Measurements from ENCODE around the gene LINGO3. TPM values are rescaled to one million over a fixed set of nuclear protein-coding genes. Genes with fewer than 3 reads are reported as not detected.

LINGO3 gene
- total RNA-seq, 4 donors from 2014 or later = 0.39 TPM; not detected in 3

DNA sequence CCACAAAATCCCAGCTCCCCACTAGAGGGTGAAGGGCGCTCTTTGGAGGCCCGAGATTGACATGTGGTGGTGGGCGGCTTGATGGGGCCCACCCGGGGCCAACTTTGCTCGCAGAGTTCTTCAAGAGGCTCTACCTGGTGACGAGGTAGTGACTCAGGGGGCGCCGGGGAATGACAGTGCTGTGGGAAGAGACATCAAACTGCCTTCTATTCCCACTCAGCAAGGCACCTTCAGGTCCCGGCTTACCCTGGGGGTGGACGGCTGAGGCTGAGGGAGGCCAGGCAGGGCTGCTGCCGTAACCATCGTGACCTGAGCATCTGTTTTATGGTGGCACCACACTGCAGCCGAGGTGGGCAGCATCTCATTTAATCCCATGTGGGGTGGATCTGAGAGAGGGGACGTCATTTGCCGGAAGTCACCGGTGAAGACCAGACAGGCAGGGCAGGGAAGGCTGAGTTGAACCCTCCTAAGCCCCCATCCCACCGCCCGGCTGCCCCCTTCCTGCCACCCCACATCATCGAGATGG, 1.6 kb downstream of the LINGO3 start:
- Histone ChIP-seq H3K27ac (no peak overlapping the region), H3K27me3 (peaks cover 0 to 88% of the 10 kb centered on the region in 2 donors), H3K4me1 (peaks cover 0 to 20% (median 7%) of the 10 kb centered on the region in 4 donors), H3K9me3 (no peaks in the 10 kb centered on the region), H3K4me3 (no peak overlapping the region), H3K36me3 (no peaks in the 10 kb centered on the region)
- no peak for DNase-seq (ENCODE audit: low spot score in 2 of 2)
- WGBS, 2 donors = 64 to 66% methylated on average over 19 of the region's 19 CpGs
- TF ChIP-seq POLR2A (IDR thresholded peaks at IDR 0.05) = no peak
- TF ChIP-seq EP300 (IDR thresholded peaks at IDR 0.05) = no peak
- TF ChIP-seq, protein P1, sequence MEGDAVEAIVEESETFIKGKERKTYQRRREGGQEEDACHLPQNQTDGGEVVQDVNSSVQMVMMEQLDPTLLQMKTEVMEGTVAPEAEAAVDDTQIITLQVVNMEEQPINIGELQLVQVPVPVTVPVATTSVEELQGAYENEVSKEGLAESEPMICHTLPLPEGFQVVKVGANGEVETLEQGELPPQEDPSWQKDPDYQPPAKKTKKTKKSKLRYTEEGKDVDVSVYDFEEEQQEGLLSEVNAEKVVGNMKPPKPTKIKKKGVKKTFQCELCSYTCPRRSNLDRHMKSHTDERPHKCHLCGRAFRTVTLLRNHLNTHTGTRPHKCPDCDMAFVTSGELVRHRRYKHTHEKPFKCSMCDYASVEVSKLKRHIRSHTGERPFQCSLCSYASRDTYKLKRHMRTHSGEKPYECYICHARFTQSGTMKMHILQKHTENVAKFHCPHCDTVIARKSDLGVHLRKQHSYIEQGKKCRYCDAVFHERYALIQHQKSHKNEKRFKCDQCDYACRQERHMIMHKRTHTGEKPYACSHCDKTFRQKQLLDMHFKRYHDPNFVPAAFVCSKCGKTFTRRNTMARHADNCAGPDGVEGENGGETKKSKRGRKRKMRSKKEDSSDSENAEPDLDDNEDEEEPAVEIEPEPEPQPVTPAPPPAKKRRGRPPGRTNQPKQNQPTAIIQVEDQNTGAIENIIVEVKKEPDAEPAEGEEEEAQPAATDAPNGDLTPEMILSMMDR (IDR thresholded peaks at IDR 0.05) = no peak

DNA sequence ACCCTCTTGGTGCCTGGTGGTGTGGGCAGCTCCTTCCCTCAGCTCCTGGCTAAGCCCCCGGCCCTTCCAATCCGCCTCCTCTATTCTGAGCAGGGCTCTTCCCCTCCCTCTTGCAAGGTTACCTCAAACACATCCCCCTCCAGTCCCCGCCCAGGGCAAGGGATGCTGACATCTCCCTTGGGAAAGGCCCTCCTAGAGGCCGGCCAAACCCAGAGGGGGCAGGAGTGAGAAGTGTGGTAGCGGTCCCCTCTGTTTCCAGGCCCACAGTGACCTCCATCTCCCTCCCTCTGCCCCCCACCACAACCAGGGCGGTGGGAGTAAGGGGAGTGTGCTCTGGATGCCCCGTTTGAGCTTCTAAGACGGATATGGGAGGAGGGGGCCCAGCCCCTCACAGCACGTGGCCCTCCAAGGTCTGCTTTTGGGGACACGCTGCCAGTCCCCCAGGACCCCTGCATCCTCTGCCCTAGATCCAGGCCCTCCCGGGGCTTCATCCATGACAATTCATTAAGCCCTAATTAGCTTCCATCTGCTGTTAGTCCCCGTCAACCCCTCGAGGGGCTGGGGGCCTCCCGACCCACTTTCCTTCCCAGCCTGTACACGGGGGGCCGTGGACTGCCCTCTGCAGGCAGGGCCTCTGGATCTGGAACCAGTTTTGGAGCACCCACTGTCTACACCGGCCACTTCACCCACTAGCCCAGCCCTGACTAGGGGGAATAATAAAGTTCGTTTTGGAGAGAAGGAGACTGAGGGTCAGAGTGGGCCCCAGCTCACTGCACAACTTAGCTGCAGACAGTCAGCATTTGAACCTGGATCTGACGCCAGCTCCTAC, 2.3 kb downstream of the LINGO3 start:
- Histone ChIP-seq H3K27me3 (peaks cover 0 to 88% of the 10 kb centered on the region in 2 donors), H3K4me3 (no peak overlapping the region), H3K4me1 (peaks cover 0 to 20% (median 7%) of the 10 kb centered on the region in 4 donors), H3K27ac (no peak overlapping the region), H3K9me3 (no peaks in the 10 kb centered on the region), H3K36me3 (no peaks in the 10 kb centered on the region)
- TF ChIP-seq, protein P1 (IDR thresholded peaks at IDR 0.05) = no peak
- TF ChIP-seq POLR2A (IDR thresholded peaks at IDR 0.05) (no peak), EP300 (IDR thresholded peaks at IDR 0.05) (no peak)
- WGBS, 2 donors = 63 to 65% methylated on average over 16 to 19 of the region's 19 CpGs
- no peak for DNase-seq (ENCODE audit: low spot score in 2 of 2)

DNA sequence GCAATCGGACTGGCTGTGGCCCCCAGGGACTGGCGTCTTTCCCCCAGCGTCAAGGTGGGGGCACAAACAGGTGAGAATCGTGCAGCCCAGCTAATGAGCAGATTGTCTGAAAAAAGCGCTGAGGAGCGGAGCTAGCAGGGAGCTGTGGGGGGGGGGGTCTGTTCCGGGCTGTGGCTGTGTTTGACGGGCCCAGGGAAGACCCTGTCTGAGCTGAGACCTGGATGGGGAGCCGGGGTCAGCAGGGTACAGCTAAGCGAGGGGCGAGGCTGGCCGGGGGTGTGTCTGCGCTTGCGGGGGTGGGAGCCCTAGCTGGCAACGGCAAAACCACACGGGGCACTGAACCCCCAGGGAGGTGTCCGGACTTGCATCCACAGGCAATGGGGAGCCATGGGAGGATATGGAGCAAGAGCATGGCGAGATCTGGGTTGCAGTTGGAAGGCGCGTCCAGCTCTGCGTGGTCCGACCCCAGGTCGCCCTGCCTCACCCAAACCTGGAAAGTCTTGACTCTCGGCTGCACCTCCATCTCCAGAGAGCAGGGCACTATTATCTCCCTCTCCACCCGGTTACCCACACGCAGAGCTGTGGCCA, 4.6 kb downstream of the LINGO3 start:
- WGBS, 2 donors = 72 to 75% methylated on average over 26 of the region's 26 CpGs
- H3K27ac ChIP-seq = no peak overlapping the region
- no peak overlapping the region for H3K4me3 ChIP-seq
- H3K4me1 ChIP-seq = peaks cover 0 to 18% (median 6%) of the 10 kb centered on the region in 4 donors
- no peak for TF ChIP-seq EP300 (IDR thresholded peaks at IDR 0.05)
- TF ChIP-seq, protein P1 (IDR thresholded peaks at IDR 0.05) = no peak
- no peak for TF ChIP-seq POLR2A (IDR thresholded peaks at IDR 0.05)
- H3K9me3 ChIP-seq = no peaks in the 10 kb centered on the region
- DNase-seq (ENCODE audit: low spot score in 2 of 2) = no peak
- peaks cover 0 to 67% of the 10 kb centered on the region in 2 donors for H3K27me3 ChIP-seq
- no peaks in the 10 kb centered on the region for H3K36me3 ChIP-seq

DNA sequence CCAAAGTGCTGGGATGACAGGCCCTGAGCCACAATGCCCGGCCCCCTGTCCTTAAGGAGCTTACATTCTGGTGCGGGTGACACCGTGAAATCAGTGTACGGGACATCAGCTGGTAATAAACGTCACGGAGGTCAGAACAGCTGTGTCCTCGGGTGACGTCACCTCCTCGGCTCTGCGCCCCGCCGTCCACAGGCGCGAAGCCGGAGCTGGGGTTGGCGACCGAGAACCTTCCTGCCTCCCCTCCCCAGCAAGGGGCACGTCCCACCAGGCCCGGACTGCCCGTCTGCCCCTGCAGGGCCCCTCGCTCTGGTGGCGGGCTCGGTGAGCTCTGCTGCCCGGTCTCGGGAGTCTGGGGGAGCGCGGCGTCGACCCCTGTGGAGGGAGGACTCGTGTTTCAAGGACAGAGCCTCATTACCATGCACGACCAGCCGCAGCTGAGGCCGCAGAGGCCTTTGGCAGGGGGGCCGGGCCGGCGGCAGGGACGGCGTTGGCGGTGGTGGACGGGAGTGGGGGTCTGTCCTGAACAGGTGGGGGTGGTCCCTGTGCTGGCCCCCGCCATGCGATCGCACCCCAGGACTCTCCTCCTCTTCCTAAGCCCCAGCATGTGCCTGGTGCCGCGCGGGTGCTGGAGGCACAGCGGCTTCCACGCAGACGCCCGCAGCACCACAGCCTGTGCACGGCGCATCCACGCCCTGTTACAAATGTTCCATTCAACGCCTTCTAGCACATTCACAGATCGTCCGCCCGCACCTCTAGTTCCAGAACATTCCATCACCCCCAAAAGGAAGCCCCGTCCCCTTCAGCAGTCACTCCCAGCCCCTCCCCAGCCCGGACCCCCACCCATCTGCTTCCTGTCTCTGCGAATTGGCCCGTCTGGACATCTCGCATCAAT, 5.4 kb downstream of the LINGO3 start:
- 19 to 24% methylated on average over 25 to 35 of the region's 62 CpGs for WGBS, 2 donors
- Histone ChIP-seq H3K27me3 (peaks cover 0 to 63% of the 10 kb centered on the region in 2 donors), H3K4me3 (peak overlapping the region in 1 of 4 donors; percentile 26)

More for the DNA sequence above, 5.4 kb downstream of the LINGO3 start:
- no peaks in the 10 kb centered on the region for H3K9me3 ChIP-seq
- peaks cover 0 to 13% (median 6%) of the 10 kb centered on the region in 4 donors for H3K4me1 ChIP-seq
- H3K36me3 ChIP-seq = no peaks in the 10 kb centered on the region
- TF ChIP-seq, protein P1 (IDR thresholded peaks at IDR 0.05) = no peak
- TF ChIP-seq POLR2A (IDR thresholded peaks at IDR 0.05) (no peak), EP300 (IDR thresholded peaks at IDR 0.05) (peak in 1 of 2 donors; percentile 18)
- H3K27ac ChIP-seq = no peak overlapping the region
- DNase-seq (ENCODE audit: low spot score in 2 of 2) = no peak
